DMS79 (cell line): ENCODE measurements around the gene TREML2.
"Not testable (repeated sequence)": the region's sequence is repeated elsewhere in the genome, so short reads cannot be mapped to it uniquely, and the experiment has no call there.

Experiments
- DNase-seq: peaks from one replicate; lab custom pipeline; 2025; lab: John Stamatoyannopoulos, UW

Gene TREML2, protein sequence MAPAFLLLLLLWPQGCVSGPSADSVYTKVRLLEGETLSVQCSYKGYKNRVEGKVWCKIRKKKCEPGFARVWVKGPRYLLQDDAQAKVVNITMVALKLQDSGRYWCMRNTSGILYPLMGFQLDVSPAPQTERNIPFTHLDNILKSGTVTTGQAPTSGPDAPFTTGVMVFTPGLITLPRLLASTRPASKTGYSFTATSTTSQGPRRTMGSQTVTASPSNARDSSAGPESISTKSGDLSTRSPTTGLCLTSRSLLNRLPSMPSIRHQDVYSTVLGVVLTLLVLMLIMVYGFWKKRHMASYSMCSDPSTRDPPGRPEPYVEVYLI

DNA sequence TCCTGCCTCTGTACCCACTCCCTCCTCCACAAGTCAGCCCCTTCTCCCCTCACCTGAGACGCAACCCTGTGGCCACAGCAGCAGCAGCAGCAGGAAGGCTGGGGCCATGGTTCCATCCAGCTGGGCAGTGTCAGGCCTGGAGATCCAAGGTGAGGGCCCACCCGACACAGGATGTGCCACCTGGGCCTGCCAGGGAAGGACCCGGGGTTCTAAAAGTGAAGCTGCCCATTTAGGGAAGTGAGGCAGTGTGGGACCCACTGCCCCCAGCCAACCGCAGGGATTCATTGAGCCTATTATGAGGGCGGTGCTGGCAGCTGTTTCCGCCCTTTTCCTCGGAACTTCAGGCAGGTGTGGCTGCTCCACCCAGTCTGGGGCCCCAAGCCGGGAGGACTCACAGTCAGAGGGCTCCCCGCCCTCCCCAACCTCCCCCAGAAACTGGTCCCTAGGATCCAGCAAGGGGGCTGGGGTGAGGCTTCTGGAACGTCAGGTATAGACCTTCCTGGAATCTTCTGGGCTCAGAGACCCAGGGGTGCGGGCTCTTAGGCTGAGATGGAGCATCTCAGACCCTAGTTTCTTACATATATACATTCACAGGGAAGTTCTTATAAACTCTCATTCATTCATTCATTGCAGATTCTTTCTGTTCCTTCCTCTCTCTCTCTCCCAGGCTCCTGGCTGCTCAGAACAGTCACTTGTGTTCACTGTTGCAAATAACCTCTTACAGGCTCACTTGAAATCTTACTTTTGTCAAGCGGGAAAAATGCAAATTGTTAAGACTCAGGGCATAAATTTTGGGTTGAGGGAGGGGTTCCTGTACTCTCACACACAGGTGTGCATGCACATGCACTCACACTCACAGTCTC, at the start of gene TREML2:
Gene TREML2, minus strand, starts transcription at position 249 of the 863 bp plus-strand sequence. Its CDS starts 141 bp downstream, at position 108.
- DNase-seq, result no peak

DNA sequence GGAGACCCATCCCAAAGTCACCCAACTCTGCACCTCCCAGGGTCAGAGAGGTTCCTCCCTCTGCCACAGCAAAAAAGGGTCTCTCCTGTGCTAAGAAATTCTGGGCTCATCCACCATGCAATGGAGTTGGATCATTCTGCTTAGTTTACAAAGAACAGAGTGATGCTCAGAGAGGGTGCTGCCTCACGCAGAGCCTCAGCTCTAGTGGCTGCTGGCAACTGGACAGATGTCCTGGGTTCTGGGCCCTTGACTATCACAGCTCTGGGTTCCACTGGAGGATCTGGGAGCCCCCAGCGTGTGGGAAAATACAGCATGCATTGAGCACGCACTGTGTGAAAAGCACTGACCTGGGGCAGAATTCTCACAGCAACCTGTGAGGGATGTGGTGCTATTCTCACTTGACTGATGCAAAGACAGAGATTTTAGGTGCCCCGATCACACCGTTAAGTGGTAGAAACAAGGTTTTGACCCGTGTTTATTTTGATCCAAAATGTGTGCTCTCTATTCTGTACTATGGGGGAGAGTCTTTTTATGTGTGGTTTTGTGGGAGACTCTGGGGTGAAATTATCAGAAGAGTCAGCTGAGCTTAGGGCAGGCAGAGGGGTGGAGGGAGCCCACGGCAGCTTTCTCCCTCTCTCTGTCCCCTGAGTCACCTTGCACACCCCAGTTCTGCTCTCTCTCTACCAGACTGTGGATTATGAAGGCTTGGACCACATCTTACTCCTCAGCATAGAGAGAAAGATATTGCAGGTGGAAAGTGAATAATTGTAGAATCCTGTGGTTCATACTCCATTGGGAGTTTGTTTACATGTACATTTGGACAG, 47.1 kb upstream of the TREML2 start:
- no peak for DNase-seq

DNA sequence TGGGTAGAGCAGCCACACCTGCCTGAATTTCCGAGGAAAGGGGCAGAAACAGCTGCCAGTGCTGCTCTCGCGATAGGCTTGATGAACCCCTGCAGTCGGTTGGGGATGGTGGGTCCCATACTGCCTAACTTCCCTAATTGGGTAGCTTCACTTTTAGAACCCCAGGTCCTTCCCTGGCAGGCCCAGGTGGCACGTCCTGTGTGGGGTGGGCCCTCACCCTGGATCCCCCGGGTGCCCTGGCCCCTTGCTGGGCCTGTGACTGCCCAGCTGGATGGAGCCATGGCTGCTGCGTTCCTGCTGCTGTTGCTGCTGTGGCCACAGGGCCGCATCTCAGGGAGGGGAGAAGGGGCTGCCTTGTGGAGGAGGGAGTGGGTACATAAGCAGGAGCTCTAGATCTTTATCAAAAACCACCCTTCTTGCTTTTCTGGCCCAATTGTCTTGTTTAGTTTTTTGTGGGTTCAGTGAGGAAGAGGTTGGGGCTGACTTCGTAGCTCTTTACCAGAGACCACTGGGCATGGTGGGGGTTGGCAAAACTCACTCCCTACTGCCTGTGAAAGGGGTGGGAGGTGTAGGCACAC, 46.4 kb upstream of the TREML2 start:
- DNase-seq, result no peak

DNA sequence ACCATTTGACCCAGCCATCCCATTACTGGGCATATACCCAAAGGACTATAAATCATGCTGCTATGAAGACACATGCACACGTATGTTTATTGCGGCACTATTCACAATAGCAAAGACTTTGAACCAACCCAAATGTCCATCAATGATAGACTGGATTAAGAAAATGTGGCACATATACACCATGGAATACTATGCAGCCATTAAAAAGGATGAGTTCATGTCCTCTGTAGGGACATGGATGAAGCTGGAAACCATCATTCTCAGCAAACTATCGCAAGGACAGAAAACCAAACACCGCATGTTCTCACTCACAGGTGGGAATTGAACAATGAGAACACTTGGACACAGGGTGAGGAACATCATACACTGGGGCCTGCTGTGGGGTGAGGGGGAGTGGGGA, 45.6 kb upstream of the TREML2 start:
- DNase-seq, result not testable (repeated sequence)

DNA sequence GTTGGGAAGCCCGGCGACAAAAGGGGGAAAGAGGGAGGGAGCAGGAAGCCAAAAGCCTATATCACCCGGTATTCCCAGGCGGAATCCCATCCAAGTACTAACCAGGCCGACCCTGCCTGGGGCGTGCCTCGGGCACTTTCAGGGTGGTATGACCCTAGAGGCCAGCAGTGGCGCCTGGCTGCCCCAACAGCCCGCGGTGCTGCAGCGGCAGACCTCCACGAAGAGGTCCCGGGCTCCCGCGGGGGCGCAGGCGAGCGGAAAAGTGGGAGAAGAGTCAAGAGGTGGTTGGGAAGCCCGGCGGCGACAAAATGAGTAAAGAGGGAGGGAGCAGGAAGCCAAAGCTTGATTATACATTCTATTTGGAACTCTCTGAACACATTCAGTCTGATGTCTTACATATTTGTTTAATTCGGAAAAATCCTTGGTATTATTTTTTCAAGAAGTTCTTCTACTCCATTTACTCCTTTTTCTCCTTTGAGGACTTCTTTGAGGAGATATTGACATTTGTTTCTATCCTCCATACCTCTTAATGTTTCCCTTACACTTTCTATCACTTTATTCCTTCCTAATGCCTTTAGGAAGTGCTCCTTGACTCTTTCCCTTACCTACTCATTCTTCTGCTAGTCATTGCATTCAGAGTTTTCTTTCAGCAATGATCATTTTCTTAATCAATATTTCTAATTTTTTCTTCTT, 38.7 kb upstream of the TREML2 start:
- DNase-seq, result no peak

DNA sequence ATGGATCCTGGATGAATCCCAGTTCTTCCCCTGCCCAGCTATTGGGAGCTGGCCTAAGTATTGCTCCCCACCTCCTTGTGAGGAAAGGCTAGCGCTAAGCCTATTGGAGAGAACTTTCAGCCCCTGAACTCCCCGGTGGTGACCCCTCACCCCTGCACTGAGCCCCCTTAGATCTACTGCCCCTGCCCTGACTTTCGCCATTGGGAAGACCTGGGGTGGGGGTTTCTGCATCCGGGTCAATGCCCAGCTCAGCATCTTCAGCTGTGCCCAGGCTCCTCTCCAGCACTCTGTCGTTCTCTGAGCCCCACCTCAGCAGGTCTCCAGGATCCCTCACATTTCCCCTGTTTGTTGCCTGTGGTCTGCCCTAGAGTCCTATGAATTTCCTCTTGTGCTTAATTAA, 36.2 kb upstream of the TREML2 start:
- DNase-seq, result no peak

DNA sequence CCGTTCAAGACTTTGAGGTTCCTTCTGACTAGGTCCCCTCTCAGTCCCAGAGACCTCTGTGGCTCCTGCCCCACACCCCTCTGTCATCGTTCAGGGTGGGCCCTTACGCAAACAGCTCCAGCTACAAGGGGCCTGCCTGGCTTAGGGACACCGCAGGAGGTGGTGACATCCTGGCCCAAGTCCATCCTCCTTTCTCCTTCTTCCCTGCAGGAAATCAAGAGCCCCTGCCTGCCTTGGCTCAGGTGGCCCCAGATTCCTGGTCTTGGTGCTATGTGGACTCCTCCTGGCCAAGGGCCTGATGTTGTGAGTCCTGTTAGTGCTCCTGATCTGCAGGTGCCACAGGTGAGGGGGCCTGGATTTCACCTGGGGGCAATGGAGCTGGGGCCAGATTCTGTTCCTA, 35.3 kb upstream of the TREML2 start:
- DNase-seq, result no peak

DNA sequence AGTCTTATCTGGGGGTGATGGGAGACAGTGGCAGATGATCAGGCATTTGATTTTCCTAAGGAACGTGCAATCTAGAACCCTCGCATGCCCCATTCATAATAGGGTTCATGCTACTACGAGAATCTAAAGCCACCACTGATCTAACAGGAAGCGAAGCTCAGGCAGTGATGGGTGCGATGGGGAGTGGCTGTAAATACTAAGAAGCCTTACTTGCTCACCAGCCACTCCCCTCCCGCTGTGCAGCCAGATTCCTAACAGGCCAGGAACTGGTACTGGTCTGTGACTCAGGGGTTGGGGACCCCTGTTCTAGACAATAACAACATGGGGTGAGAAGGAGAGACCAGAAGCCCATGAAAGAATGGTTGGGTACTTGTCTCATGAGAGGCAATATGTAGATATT, 31.7 kb upstream of the TREML2 start:
- DNase-seq, result no peak

DNA sequence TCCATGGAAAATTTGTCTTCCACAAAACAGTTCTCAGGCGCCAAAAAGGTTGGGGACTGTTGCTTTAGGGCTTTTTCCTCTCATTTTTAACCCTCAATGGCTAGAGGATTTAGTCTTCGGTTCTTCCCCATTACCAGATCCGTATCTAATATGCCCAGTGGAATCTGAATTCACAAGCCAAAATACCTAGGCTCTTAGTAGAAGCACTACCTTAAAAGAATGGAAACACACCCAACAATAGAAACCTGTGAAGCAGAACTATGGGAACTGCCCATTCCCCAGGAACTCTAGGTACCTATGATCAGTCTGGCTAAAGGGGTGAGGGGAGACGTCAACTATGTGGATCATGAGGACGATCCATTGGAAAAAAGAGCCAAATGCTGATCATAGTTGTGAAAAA, 30.3 kb upstream of the TREML2 start:
- no peak for DNase-seq

DNA sequence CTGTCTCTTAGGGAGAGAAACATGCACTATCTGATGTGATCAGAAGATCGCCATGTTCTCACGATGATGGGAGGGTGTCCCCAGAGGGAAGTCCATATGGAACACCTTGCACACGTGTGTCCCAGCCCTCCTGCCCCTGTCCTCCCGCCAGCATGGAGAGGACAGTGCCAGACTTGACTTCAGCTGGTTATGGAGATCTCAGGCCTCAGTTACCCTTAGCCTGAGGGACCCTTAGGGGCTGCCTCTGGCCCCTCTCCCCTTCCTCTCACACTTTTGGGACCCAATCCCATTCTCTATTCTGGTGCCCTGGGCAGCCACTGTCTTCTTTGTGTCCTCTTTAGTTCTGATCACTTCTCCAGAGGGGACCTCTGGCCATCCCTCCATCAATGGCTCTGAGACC, 28.8 kb upstream of the TREML2 start:
- DNase-seq, result no peak

DNA sequence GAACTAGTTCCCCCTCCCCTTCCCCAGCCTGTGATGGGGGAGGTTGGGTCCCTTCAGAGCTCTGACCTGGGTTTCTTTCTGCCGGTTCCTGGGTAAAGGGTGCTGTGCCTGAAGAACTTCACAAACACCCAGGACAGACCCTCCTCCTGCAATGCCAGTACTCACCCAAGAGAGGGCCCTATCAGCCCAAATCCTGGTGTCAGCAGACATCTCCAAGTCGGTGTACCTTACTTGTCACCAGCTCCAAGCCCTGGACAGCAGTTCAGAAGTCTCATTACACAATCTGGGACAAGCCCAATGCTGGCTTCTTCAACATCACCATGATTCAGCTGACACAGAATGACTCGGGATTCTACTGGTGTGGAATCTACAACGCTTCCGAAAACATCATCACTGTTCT, 27.7 kb upstream of the TREML2 start:
- no peak for DNase-seq

DNA sequence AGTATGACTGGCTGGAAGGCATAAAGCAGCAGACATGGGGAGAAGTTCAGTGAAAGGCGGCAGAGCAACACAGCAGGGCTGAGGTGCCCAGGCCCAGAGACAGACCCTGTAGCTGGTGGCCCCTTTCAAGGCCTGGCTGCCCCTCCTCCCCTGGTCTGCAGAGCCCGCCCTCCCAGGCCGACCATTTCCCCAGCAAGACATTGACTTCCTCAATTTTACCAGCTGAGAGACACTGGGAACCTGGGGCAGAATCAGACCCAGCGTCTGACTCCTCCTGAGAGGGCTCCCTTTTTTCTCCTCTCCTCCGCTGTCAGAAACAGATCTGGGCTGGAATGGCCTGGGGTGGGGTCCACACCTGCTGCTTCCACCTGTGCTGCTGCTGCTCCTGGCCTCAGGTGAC, 27.1 kb upstream of the TREML2 start, which contains the start of gene TREML4:
Gene TREML4, plus strand, starts transcription at position 254 of the 400 bp plus-strand sequence. Its CDS starts 79 bp downstream, at position 333.
- no peak for DNase-seq

DNA sequence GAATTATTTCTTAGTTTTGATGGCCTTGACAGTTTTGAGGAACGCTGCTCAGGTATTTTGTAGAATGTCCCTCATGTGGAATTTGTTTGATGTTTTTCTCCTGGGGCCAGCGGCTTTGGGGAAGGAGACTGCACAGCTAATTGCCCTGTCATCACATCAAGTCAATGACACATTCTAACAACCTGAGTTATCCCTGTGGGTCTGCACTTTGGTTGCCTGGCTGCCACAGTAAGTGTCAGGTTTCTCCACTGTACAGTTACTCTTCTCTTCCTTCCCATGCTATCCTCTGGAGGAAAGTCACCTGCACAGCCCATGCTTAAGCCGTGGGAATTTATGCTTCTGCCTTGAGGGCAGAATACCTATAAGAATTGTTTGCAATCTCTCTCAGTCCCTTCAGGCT, 25.8 kb upstream of the TREML2 start:
- DNase-seq, result no peak

DNA sequence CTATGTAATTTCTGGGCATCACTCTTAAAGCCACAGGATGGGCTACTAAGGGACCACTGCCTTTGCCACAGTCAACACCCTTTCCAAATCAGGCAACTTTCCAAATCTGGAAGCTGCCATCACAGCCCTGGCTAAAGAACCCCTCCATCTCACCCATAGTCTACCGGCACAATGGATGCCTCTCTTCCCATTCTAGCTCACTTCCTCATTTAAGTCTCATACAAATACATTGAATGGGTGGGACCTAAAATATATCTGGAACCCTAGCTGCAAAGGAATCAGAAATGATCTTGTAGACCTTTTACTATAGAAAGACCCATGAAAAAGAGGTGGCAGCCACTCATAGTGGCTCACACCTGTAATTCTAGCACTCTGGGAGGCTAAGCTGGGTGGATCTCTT, 23.9 kb upstream of the TREML2 start:
- DNase-seq, result no peak

DNA sequence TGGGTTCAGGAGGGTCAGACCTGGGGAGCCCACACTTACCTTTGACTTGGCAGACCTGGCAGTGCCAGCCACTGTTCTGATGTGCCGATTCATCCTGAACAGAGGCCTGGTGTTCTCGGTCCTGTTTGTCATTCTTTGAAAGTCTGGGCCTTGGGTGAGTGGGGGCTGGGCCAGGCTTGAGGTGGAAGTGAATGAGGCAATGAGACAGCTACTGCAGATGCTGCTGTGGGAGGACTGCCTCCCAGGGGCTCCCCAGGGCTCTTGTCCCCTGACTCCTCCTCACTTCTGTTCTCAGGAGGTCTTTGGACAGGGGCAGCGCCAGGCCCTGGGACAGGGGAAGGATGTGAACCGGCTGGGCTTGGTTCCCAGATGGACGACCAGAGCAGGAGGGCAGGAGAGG, 21.6 kb upstream of the TREML2 start:
- no peak for DNase-seq

DNA sequence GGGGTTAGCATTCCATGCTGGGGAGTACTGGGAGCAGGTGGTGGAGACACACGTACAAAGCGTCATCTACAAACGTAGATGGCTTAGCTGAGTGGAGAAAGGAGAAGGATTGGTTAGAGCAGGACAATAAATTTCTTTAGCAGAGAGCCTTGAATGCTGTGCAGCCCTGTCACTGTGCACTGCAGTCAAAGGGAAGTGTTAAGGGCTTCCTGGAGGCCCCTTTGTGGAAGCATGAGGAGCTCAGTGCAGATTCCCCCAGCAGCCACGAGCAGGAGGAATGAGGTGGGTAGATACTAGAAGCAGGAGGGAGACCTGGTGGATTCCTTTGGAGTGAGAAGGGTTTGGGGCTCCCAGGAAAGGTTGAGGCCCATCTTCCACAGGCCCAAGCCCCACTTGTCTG, 21.1 kb upstream of the TREML2 start:
- DNase-seq, result no peak

DNA sequence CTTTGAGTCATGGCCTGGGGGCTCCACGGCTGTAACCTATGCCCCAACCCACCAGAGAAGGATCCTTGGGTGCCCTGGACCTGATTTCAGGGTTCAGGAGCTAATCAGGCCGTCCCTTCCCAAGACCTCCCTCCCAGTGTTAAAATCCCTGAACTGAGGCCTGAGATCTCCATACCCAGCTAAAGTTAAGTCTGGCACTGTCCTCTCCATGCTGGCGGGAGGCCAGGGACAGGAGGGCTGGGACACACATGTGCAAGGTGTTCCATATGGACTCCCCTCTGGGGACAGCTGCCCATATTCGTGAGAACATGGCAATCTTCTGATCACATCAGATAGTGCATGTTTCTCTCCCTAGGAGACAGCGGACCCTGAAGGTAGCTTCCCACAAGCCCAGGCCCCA, 15.7 kb upstream of the TREML2 start:
- DNase-seq, result no peak

DNA sequence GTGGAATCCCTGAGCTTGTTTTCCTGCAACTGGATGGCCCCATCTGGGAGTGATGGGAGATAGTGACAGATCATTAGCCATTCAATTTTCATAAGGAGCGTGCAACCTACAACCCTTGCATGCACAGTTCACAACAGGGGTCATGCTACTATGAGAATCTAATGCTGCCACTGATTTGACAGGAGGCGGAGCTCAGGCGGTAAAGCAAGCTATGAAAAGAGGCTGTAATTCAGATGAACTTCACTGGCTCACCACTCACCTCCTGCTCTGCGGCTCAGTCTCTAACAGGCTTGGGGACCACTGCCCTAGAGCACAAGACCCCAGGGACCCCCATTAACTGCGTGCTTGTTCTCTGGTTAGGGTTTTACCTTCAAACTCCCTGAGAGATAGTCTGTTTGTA, 14.8 kb upstream of the TREML2 start:
- DNase-seq, result no peak

DNA sequence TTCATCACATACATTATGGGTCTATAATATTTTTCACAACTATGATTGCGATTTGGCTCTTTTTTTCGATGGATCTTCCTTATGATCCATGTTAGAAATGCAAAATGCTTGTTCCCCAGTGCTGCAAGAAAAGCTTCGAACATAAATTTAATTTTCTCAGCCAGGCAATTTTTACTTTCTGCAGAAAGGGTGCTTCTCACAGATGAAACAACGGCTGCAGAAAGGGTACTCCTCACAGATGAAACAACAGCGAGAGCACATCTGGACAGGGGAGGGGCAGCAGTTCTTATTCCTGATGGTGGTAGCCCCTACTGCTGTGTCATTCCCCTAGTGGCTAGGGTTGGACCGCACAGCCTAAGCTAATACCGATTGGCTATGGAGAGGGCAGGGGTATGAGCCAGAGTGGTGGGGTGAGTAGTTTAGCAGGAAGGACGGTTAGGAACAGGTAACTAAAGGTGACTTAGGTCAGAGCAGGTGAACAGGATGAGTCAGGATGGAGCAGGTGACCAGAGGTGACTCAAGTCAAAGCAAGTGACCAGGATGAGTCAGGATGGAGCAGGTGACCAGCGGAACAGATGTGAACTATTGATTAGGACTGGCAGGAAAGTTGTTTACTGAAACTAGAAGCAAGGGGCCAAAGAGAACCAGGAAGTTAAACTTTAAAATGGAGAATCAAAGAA, 13.8 kb upstream of the TREML2 start:
- DNase-seq, result no peak

DNA sequence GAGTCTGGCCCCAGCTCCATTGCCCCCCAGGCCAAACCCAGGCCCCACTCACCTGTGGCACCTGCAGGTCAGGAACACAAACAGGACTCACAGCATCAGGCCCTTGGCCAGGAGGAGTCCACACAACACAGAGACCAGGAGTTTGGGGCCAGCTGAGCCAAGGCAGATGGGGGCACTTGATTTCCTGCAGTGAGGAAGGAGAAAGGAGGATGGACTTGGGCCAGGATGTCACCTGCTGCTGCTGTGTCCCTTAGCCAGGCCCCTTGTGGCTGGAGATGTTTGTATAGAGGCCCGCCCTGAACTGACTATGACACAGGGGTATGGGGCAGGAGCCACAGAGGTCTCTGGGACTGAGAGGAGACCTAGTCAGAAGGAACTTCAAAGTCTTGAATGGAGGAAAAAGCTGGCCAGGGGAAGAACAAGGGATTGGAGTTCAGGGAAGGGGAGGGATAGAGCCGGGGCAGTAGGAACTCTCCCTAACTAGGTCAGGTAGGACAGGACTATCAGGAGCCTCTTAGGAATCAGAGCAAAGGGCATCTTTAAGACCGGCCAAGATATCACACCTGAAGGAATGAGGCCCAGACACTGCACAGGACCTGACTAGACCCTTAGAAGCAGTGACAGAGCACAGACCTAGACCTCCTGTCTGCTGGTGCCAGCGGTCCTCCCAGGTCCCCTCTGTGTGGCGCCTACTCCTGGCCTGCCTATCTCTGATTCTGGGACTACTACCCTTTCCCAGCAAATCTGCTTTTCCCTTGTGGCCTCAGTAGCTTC, 8.8 kb upstream of the TREML2 start:
- no peak for DNase-seq
